SKM-1 (cell line): Measurements from ENCODE around the gene ZNF827.
A peak's percentile ranks its signal among the peaks of the same experiment; 100 is the strongest.

Source experiments
- DNase-seq: peaks from one replicate; lab custom pipeline; 2025; ENCODE audit not compliant: unreplicated experiment; lab: John Stamatoyannopoulos, UW

ZNF827 gene

DNA sequence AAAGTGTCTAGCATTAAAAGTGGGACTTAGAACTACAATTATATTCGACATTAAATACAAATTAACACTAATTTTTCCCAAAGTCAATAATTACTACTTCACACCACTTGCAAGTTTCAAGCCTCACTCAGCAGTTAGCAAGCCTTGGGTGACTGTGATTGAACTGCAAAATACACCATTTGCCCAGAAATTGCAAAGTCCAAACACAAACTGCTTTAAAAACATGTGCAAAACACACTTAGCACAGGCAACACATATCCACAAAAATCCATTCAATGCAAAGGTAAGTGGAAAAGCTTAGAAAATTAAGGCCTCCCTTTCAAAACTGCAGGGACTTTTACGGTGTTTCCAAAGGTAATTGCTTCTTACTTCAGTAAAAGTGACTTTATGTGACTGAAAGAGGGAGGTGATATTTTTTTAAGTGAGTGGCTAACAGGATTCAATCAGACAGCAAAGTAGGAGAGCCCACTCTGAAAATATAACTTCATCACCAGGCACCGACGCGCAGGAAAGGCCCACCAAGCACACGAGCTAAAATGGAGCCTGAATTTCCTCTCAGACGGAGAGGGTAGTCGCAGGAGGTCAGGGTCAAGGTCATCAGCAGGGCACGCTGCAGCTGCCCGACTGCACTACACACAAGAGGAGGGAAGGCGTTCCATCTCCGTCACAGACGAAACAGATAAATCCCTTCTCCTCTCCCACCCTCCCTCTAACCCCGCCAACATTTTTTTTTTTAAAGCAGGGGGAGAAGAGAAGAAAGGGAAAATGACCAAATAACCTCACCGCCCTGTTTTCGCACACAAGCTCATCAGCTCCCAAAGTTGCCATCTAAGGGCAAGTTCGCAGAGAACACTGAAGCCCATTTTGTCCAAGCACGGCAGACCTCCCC lies 3.1 kb downstream of the ZNF827 start:
- DNase-seq: peak; percentile 48

DNA sequence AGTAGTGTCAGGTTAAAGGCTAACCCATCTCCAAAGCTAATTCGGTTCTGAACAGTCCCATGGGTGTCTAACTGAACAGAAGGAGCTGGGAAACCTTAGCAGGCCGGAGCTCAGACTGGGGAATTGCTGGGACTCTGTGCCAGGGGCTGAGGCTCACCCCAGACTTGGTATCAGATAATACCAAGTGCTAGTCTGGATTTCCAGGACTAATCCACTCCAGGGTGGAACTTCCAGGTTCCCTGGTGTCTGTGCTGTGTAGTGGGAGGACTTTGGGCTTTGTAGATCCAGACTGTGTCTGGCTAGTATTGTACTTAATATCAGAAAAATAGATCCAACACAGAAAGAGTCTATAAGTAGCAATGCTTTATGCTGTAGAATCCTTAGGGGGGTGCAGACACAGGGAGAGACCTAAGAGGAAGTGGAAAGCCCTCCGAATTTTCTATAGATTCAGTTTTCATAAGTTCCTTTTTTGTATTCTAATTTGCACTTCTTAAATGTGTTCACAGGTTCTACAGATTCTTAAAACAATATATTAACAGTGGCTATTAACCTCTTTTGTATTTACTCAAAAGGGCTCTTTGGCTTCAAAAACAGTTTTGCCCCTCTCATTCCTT lies 4.1 kb downstream of the ZNF827 start:
- no peak for DNase-seq

DNA sequence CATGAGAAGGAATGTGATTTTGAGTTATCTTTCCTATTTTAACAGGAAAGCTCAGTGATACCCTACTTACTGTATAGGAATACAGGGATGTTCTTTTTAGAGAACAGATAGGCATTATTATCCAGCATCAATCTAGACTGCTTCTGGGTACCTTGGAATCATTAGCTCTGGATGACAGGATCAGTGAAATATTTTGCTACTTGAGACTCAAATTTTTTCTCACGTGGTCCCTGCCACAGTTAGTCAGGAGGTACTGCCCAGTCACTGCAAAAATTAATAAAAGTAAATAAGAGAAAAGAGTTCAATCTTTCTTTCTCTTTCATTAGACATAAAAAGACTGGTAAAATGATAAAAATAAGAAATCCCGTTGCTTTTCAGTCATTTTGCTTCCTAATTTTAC lies 5.5 kb downstream of the ZNF827 start:
- no peak for DNase-seq

DNA sequence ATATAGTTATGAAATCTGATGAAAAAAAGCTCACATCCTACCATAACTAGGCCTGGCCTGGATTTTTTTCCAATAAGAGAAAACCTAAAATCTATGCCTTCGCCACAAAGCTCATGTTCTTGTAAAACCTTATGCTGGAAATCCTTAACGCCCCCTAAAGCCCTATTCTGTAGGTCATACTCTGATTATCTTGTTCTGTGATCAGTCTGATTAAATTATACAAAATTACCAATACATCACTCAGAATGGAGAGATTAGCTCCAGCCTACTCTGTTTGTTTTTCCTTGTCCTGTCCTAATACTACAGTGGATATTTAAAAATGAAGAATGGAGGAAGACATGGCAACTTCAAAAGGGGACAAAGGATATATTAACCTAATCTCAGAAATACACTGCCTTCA lies 7.2 kb downstream of the ZNF827 start:
- no peak for DNase-seq

DNA sequence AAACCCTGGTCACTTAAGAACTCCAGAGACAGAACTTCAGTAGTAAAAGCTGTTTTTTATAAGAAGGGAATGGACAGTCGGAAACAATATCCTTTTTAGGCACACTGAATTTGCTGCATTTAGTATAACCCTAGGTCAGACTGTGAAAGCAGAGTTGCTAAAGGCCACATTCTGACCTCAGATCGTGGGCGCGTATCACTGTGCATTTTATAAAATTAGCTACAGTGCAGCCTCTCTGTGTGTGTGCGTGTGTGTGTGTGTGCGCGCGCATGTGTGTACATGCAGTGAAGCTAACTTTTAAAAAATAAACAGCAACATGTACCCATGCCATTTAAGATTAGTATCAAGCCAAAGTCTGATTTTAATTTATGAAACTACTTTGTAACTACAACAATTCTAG lies 8.0 kb downstream of the ZNF827 start:
- no peak for DNase-seq

DNA sequence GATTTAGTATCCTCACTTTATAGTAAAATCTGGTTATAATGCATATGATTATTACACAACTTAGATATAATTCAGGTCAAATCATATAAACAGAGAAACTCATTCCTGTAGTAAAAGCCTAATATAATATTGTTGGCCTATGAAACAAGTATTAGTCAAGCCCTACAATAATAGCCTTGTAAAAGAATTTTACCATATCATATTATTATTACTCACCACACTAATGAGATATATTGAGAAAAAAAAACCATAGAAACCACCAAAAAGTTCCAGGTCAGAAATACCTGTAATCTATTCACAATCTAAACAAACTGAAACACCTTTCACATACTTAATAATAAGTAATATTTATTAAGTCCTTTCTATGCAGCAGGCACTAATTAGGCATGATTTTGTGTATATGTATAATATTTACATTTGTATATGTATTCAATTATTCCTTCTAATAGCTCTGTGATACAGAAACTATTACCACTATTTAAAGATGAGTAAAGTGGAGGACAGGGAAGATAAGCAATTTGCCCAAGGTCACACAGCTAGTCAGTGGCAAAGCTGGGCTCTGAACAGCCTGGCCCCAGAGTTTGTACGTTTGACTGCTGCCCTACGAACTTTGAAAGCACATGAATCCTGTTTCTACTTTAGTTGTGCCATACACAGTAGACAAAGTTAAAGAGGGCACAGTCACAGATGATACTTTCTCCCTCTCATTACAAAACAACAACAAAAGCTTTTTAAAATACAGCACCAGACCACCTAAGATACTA lies 9.0 kb downstream of the ZNF827 start:
- no peak for DNase-seq

DNA sequence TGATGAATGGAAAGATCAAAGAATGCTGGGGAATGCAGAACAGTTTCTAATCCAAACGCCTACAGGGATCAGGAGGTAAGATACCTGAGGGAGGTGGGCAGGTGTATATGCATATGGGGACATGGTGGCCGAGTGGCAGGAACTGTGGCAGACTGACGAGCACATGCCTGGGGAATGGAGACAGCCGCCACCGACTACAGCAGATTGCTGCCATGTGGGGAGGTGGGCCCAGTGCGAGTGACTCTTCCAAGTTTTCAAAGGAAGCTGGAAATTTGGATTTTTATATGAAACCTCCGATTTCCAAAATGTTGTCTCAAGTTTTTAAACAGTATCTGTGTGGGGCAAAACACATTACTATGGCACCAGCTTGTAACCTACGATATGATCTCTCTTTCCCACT lies 9.9 kb downstream of the ZNF827 start:
- no peak for DNase-seq

DNA sequence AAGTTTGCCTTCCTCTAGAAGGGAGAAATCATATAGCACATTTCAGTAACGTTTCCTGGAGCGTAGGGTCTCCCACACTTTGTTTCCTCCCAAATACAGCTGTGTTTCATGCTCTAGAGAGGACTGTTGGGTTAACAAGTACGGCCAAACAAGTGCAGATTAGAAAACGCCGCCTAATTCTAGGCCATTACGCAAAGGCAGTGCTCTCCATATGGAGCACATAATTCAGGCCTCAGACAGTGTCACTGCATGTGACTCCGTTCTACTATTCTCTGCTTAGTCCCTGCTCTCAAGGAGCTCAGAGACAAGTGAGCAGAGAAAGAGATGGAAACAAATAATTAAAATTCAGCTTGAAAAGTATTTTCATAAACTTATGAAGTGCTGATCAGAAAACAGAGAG lies 11.6 kb downstream of the ZNF827 start:
- no peak for DNase-seq

DNA sequence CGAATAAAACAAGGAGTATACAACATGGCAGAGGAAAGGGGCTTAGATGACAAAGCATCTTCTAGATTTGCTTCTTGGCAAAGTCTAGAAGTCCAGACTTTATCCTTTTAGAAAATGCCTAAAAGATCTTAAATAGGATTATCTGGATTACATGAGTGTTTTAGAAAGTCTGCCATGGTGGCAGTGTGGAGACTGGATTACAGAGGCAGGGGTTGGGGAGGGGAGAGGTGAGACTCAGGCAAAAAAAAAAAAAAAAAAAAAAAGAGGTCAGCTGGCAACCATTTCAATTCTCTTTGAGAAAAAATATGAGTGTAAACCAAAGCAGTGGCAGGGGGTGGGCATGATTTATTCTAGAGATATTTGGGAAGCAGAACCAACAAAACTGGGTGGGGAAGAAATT lies 17.4 kb downstream of the ZNF827 start:
- no peak for DNase-seq

DNA sequence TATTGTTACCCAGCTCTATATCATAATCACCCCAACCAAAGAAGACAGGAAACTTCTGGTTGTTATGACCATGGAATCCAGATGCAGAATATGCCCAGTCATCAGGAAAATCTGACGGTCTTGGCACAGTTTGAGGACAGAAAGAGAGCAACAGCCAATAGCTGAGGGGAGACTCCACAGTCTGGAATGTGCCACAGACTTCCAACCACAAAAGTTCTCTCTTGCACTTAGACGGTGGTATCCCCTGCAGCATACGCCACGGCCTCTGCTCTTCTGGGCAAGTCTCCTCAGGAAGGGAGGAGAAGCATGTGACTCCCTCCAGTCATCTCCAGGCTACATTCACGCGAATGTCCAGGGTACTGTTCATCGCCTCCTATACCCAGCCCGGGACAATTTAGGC lies 18.4 kb downstream of the ZNF827 start:
- DNase-seq: no peak

DNA sequence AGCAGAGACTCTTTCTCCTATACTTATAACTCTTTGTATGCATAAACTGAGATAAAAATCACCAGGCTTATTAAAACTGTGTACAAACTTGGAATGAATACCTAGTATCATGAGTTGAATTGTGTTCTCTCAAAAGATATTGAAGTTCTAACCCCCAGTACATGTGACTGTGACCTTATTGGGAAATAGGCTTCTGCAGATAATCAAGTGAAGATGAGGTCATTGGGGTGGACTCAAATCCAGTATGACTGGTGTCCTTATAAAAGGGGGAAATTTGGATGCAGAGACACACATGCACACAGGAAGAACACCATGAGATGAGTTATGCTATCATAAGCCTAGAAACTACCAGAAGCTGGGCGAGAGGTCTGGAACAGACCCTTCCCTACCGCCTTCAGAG lies 26.2 kb downstream of the ZNF827 start:
- DNase-seq: no peak

DNA sequence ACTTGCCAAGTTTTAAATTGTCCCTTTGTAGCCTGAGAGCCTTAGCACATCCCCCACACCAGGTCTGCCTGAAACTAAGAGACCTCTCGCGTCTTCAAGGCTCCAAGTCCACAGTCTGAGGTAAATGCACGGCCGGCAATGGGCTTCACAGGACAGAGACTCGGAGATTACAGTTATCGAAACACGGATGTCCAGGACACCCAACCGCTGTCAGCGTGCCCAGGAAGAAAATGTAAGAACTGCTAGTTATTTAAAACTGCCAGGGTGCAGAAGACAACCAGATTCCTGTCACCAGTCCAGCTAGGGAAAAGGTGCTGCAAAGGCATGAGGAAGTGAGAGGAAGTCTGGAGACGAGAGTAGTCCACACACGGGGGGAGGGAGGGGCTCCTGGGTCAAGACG lies 28.9 kb downstream of the ZNF827 start:
- no peak for DNase-seq

DNA sequence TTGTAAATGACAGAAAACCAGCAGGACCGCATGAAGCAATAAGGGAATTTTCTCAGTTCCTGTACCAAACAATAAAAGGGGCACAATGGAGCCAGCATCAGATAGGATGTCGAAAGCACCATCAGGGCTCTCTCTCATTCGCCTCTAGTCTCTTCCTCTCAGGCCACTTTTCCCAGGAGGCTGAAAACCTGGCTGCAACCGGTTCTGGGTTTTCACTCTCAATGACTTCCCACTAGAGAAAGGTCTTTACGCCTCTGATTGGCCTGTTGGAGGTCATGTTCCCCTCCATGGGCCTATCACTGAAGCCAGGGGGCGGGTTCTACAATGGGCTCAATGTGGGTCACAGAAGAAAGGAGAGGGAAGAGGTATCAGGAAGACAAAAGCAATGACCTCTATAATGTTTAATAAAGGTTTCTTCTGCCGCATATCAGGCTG lies 29.3 kb downstream of the ZNF827 start:
- no peak for DNase-seq

DNA sequence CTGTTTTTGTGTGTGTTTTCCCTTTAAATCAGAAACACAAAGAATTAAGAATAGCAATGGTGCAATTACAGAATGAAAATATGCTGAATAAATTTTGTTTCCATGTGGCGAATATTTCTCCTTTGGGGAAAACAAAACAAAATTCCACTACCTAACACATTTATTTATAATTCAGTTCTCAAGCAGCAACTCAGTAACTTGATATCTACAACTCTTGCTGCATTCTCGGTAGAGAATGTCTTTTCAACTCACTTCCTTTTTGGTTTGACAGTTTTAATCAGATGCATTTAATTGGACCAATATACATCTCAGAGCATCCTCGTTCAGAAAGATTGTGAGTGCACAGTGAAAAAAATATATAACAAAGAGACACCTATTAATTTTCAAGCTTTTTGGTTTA lies 30.8 kb downstream of the ZNF827 start:
- no peak for DNase-seq

DNA sequence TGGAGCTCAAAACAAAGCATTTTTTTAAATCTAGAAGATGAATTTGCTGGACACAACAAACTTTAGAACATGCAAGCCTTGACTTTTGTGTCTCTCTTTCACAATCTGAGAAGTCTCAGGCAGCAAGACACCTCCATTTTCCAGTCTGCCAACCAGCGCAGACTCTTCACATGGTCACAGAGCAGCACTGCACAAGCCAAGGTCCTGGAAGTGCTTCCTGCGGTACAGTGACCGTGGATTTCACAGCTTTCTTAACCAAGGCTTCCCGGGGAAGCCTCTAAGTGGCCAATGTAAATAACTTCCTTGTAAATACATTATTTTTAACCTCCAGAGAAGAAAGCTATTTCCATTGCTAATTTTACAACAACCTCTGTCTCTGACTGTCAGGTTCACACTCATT lies 31.2 kb downstream of the ZNF827 start:
- no peak for DNase-seq

DNA sequence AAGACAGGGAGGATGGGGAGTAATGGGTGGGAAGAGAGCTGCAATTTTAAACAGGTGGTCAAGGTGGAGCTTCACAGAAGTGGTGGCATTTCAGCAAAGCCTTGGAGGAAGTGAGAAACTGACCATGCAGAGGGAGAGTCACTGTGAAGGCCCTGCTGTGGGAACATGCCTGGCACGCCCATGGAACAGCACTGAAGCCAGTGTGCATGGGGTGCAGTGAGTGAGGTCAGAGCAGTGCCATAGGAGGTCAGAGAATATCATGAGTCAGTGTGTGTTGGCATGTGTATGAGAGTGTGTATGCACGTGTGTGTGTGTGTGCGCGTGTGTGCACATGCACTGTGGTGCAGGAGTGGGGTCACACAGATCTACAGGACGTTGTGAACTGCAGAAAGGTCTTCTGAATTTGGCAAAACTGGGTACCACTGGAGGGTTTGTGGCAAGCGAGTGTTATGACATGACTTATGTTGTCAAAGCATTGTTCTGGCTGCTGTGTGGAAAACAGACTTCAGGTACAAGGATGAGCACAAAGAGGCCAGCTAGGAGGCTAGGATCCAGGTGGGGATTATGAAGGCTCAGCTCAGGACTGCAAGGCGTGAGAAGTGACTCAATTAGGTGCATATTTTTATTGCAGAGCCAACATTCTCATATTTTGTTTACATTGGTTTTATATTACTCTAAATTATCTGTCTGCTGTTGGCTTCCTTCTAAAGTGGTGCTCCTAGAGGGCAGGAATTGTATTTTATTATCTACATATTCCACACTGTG lies 34.0 kb downstream of the ZNF827 start:
- DNase-seq: no peak

DNA sequence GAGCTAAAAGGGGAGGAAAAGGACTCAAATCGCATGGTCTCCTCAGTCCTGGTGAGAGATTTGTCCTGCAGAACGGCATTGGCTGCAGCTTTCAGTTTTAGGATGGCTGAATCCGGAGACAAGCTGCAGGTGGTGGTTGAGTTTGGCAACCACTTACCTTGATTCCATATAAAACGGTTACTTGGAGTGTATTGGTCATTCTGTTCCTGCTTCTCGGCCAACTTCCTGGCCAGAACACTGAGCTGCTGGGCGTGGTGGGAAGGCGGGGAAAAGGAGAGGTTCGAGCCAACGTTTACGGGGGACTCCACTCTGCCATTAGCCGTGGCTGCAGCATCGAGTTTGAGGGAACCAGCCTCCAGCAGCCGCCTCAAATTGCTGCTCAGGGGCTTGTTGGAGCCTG lies 36.1 kb downstream of the ZNF827 start:
- no peak for DNase-seq

DNA sequence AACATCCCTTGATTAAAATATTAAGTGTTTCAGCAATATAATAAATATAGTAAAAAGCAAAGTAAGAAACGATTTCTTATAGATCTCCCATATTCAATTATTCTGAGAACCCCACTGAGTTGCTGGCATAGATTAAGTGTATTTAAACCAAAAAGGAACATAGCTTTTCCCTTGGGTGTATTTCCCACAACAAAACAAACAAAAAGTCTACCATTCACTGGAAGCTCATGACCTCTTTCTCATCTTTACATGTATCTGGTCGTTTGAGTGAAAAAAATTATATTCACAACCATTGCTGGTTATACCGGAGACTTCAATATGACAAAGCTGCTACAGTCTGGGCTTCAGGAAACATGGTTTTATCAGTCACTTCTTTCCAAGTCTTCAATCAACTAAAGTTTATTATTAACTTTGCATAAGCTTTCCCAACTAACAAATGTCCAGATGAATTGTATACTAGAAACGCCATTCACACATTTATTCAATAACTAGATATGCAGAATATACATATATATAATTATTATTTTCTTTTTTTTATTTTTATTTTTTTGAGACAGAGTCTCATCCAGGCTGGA lies 38.6 kb downstream of the ZNF827 start:
- no peak for DNase-seq

DNA sequence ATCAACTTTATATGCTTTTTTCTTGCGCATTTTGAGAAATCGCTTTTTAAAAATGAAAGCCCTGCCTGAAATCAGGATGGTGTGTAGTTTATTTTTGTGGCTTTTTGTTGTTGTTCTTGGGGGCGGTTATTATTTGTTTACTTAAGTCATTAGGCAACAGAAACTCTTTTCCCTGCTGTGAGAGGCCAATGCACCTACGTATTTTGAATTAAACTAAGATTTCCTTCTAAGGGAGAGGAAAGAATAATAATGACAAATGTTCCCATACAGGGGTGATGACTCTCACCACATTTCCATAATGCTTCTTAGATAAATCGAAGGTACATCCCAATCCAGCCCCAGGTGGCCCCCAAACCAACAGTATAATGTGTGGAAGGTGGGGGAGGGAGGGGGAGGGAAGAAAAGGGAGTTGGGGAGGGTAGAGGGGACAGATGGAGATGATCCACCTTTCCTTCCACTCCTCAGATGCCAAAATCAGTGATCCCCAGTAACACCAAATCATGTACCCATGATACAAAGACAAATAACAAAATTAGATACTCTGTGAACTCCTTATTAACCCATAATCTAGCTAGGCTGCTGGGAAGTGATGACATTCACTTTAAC lies 39.6 kb downstream of the ZNF827 start:
- no peak for DNase-seq

DNA sequence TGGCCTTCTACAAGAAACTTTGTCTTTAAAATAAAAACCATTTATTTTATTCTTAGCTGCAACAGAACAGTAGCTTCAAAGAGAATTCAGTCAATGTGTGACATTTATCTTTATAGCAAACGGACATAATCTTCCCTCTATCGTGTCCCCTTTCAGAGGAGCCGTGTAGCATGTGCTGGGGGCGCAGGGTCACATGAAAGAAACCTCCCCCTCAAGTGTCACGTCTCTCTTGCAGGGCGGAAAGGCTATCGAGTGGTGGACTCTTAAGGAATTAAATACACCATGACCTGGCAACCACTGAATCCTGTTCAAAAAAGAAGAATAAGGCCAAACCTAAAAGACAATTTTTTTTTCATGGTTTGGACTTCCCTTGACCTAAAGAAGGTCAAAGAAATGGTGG lies 40.2 kb downstream of the ZNF827 start:
- DNase-seq: no peak
